IPS-18c (cell line): ENCODE results near the gene EXOC6B.

ENCODE experiments used
- H3K4me3 ChIP-seq: 2 replicates; pipeline ENCODE4 v1.7.0; 2013; ENCODE audit warnings: low read depth, mild to moderate bottlenecking, low read length, moderate library complexity; ENCODE audit not compliant: insufficient read depth
- H3K9me3 ChIP-seq: one replicate; pipeline ENCODE4 v1.6.1; 2013; ENCODE audit warnings: mild to moderate bottlenecking, low read length, moderate library complexity; ENCODE audit not compliant: control insufficient read depth, insufficient read depth

EXOC6B gene

GRCh38 chr2:72143441-72144273 is 682.2 kb downstream of the EXOC6B start:
- Histone ChIP-seq H3K9me3 (peaks cover 9% of the 10 kb centered on the region), H3K4me3 (peak overlapping the region; percentile 16)

- H3K4me3 ChIP-seq: peak overlapping the region; percentile 16
Observed at GRCh38 chr2:72142570-72143440, 683.0 kb downstream of the EXOC6B start.

GRCh38 chr2:72141881-72142451 is 683.9 kb downstream of the EXOC6B start:
- no peak overlapping the region for H3K4me3 ChIP-seq
- H3K9me3 ChIP-seq: peaks cover 9% of the 10 kb centered on the region

More at GRCh38 chr2:72142570-72143440, 683.0 kb downstream of the EXOC6B start:
- peaks cover 9% of the 10 kb centered on the region for H3K9me3 ChIP-seq

GRCh38 chr2:72141032-72141645 is 684.7 kb downstream of the EXOC6B start:
- Histone ChIP-seq H3K4me3 (no peak overlapping the region), H3K9me3 (peaks cover 9% of the 10 kb centered on the region)

GRCh38 chr2:72140621-72140960 is 685.2 kb downstream of the EXOC6B start:
- Histone ChIP-seq H3K4me3 (no peak overlapping the region), H3K9me3 (peaks cover 9% of the 10 kb centered on the region)

- Histone ChIP-seq H3K4me3 (no peak overlapping the region), H3K9me3 (peaks cover 9% of the 10 kb centered on the region)
Observed at GRCh38 chr2:72139874-72140620, 685.8 kb downstream of the EXOC6B start.

GRCh38 chr2:72139471-72139873 is 686.4 kb downstream of the EXOC6B start:
- no peak overlapping the region for H3K4me3 ChIP-seq
- H3K9me3 ChIP-seq: peaks cover 9% of the 10 kb centered on the region

- Histone ChIP-seq H3K9me3 (peaks cover 9% of the 10 kb centered on the region), H3K4me3 (no peak overlapping the region)
Observed at GRCh38 chr2:72138921-72139381, 686.9 kb downstream of the EXOC6B start.

GRCh38 chr2:72138011-72138881 is 687.6 kb downstream of the EXOC6B start:
- no peak overlapping the region for H3K4me3 ChIP-seq
- peaks cover 6% of the 10 kb centered on the region for H3K9me3 ChIP-seq

GRCh38 chr2:72137498-72138010 is 688.3 kb downstream of the EXOC6B start:
- Histone ChIP-seq H3K9me3 (peaks cover 2% of the 10 kb centered on the region), H3K4me3 (no peak overlapping the region)

- H3K4me3 ChIP-seq: no peak overlapping the region
- H3K9me3 ChIP-seq: peaks cover under 1% of the 10 kb centered on the region
Observed at GRCh38 chr2:72136933-72137497, 688.8 kb downstream of the EXOC6B start.

- H3K4me3 ChIP-seq: no peak overlapping the region
- H3K9me3 ChIP-seq: no peaks in the 10 kb centered on the region
Observed at GRCh38 chr2:72136331-72136730, 689.5 kb downstream of the EXOC6B start.

GRCh38 chr2:72135921-72136320 is 689.9 kb downstream of the EXOC6B start:
- H3K9me3 ChIP-seq: no peaks in the 10 kb centered on the region
- H3K4me3 ChIP-seq: no peak overlapping the region

- Histone ChIP-seq H3K9me3 (no peaks in the 10 kb centered on the region), H3K4me3 (no peak overlapping the region)
Observed at GRCh38 chr2:72134997-72135800, 690.6 kb downstream of the EXOC6B start.
